Fibroblast of lung (primary cell): ENCODE data around the gene CDK18. TPM values are rescaled to one million over a fixed set of nuclear protein-coding genes. Genes with fewer than 3 reads are reported as not detected.

Experiments
- DNase-seq, 2 donors: peaks; one replicate each; pipeline versions ENCODE4 v3.0.0 to v3.0.0-alpha.2; 2010; ENCODE audit warnings: low read depth in 2 of 2
- H2AFZ ChIP-seq: 2 replicates; pipeline ENCODE4 v1.5.1; 2012; ENCODE audit warnings: low read length, control low read depth, inconsistent platforms
- H3K27ac ChIP-seq: 2 replicates; pipeline ENCODE4 v1.5.1; 2011; ENCODE audit warnings: low read length, control low read depth; ENCODE audit not compliant: insufficient read depth
- H3K27me3 ChIP-seq: 2 replicates; pipeline ENCODE4 v1.5.1; 2011; ENCODE audit warnings: mild to moderate bottlenecking, low read length; ENCODE audit not compliant: control insufficient read depth, insufficient read depth
- H3K36me3 ChIP-seq: 2 replicates; pipeline ENCODE4 v1.5.1; 2011; ENCODE audit warnings: low read length; ENCODE audit not compliant: control insufficient read depth, insufficient read depth
- H3K4me1 ChIP-seq: 2 replicates; pipeline ENCODE4 v1.5.1; 2011; ENCODE audit warnings: low read length; ENCODE audit not compliant: control insufficient read depth, insufficient read depth; ENCODE audit errors: extremely low read depth
- H3K4me2 ChIP-seq: 2 replicates; pipeline ENCODE4 v1.5.1; 2011; ENCODE audit warnings: low read length, control low read depth; ENCODE audit not compliant: insufficient read depth; ENCODE audit errors: extremely low read depth
- H3K4me3 ChIP-seq, 4 experiments: fragments of 200-600 bp in 1 of 4; sonication (generic) in 1 of 4; replicated peaks in 1 of 4; 2 replicates each; pipeline ENCODE4 v1.5.1; 2011 to 2016; ENCODE audit warnings: low read length in 4 of 4, low read depth in 3 of 4, mild to moderate bottlenecking in 3 of 4, control low read depth in 2 of 4, inconsistent platforms in 1 of 4, mixed read lengths in 1 of 4; ENCODE audit not compliant: insufficient read depth in 1 of 4; ENCODE audit errors: control extremely low read depth in 1 of 4
- H3K79me2 ChIP-seq: 2 replicates; pipeline ENCODE4 v1.5.1; 2012; ENCODE audit warnings: mild to moderate bottlenecking, low read length, inconsistent platforms; ENCODE audit not compliant: control insufficient read depth, insufficient read depth
- H3K9ac ChIP-seq: 2 replicates; pipeline ENCODE4 v1.5.1; 2011; ENCODE audit warnings: mild to moderate bottlenecking, low read length, control low read depth; ENCODE audit not compliant: insufficient read depth
- H3K9me3 ChIP-seq: 2 replicates; pipeline ENCODE4 v1.5.1; 2012; ENCODE audit warnings: low read depth, low read length; ENCODE audit not compliant: control insufficient read depth, insufficient read depth
- H4K20me1 ChIP-seq: 2 replicates; pipeline ENCODE4 v1.5.1; 2011; ENCODE audit warnings: low read length; ENCODE audit not compliant: control insufficient read depth, insufficient read depth; ENCODE audit errors: extremely low read depth
- EZH2 ChIP-seq: IDR thresholded peaks from 2 replicates; pipeline ENCODE4 v1.5.1; 2012; ENCODE audit warnings: low read length, control low read depth, mild to moderate bottlenecking; ENCODE audit errors: missing control alignments
- polyA plus RNA-seq, 2 donors: library from polyadenylated mRNA; depleted of rRNA in 1 of 2; stranded (reverse) in 1 of 2; unstranded in 1 of 2; fragments of >200 nt; gene quantifications; 2 replicates each; pipeline ENCODE4 v1.2.1, GENCODE V29; 2011 to 2012; ENCODE audit warnings: missing spikeins in 1 of 2
- total RNA-seq: library from RNA; depleted of rRNA; stranded (reverse); fragments of >200 nt; gene quantifications from 2 replicates; pipeline ENCODE4 v1.2.1, GENCODE V29; 2014
- TF ChIP-seq, protein P1 (sequence below), 2 donors: IDR thresholded peaks in 1 of 2; conservative IDR thresholded peaks in 1 of 2; 1 replicate in 1 of 2; 2 replicates in 1 of 2; pipeline ENCODE4 v1.5.1; 2011 to 2012; ENCODE audit warnings: low read length in 2 of 2, control low read depth in 1 of 2, inconsistent platforms in 1 of 2, low read depth in 1 of 2, mild to moderate bottlenecking in 1 of 2

Gene CDK18
- total and polyA plus RNA-seq, 2 donors (not counting 1 experiment from before 2014, with no cell fraction given) = 0.33 to 2.1 TPM

DNA sequence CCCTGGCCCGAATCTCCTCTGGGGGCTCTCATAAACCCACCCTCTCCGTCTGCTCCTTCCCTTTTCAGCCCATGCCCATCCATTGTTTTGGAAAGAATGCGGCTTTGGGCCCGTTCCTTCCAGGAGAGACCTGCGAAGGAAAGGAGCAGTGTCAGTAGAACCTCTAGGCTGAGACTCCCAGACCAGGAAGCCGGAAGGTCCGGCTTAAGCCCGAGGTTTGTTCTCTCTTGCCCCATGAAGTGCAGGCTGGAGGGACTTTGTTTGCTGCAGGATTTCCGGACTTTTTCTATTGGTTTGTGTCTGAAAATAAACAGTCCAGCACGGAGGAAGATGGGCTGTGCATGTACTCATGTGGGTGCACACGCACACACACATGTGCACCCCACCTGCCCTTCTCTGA is 77.6 kb downstream of the CDK18 start:
- Histone ChIP-seq H3K4me1 (no peaks in the 10 kb centered on the region), H3K79me2 (no peaks in the 10 kb centered on the region), H4K20me1 (no peaks in the 10 kb centered on the region), H3K4me3 (no peak overlapping the region), H3K36me3 (no peaks in the 10 kb centered on the region), H3K4me2 (no peak overlapping the region), H3K9me3 (no peaks in the 10 kb centered on the region), H2AFZ (no peak overlapping the region), H3K9ac (no peak overlapping the region), H3K27ac (no peak overlapping the region), H3K27me3 (peaks cover 29% of the 10 kb centered on the region)
- DNase-seq = no peak
- TF ChIP-seq EZH2 = no peak
- TF ChIP-seq, protein P1, sequence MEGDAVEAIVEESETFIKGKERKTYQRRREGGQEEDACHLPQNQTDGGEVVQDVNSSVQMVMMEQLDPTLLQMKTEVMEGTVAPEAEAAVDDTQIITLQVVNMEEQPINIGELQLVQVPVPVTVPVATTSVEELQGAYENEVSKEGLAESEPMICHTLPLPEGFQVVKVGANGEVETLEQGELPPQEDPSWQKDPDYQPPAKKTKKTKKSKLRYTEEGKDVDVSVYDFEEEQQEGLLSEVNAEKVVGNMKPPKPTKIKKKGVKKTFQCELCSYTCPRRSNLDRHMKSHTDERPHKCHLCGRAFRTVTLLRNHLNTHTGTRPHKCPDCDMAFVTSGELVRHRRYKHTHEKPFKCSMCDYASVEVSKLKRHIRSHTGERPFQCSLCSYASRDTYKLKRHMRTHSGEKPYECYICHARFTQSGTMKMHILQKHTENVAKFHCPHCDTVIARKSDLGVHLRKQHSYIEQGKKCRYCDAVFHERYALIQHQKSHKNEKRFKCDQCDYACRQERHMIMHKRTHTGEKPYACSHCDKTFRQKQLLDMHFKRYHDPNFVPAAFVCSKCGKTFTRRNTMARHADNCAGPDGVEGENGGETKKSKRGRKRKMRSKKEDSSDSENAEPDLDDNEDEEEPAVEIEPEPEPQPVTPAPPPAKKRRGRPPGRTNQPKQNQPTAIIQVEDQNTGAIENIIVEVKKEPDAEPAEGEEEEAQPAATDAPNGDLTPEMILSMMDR (conservative IDR thresholded peaks at IDR 0.05 in 1 of 2, IDR thresholded peaks at IDR 0.05 in 1 of 2; ENCODE audit: low read depth in 1 of 2, low read length in 2 of 2) = no peak

Other genes starting within 250 kb of the CDK18 start
- gene NUAK2, start 182.9 kb upstream of the CDK18 start, total RNA-seq = 1.0 and 1.7 TPM in 2 replicates
- 2.0 and 4.9 TPM in 2 replicates for gene NUAK2, start 182.9 kb upstream of the CDK18 start, polyA plus RNA-seq
- gene KLHDC8A, start 147.7 kb upstream of the CDK18 start, total RNA-seq = not detected in 2 replicates
- not detected in 2 replicates for gene KLHDC8A, start 147.7 kb upstream of the CDK18 start, polyA plus RNA-seq
- not detected in 2 replicates for gene LEMD1, start 82.6 kb upstream of the CDK18 start, total RNA-seq
- not detected in 2 replicates for gene LEMD1, start 82.6 kb upstream of the CDK18 start, polyA plus RNA-seq
- gene BLACAT1, start 48.6 kb upstream of the CDK18 start, total RNA-seq = not detected in 2 replicates
- gene BLACAT1, start 48.6 kb upstream of the CDK18 start, polyA plus RNA-seq = not detected in 2 replicates
- gene ELK4, start 127.3 kb downstream of the CDK18 start, total RNA-seq = 11.0 and 11.7 TPM in 2 replicates
- 8.0 and 11.8 TPM in 2 replicates for gene ELK4, start 127.3 kb downstream of the CDK18 start, polyA plus RNA-seq
- gene SLC45A3, start 175.8 kb downstream of the CDK18 start, total RNA-seq = 1.5 and 2.3 TPM in 2 replicates
- gene SLC45A3, start 175.8 kb downstream of the CDK18 start, polyA plus RNA-seq = 0.90 and 1.1 TPM in 2 replicates
- gene NUCKS1, start 245.5 kb downstream of the CDK18 start, total RNA-seq = 98.1 and 113 TPM in 2 replicates
- gene NUCKS1, start 245.5 kb downstream of the CDK18 start, polyA plus RNA-seq = 113 and 137 TPM in 2 replicates